K562 (cell line): Measurements from ENCODE around the gene PTPN9. TPM values are rescaled to one million over a fixed set of nuclear protein-coding genes. Genes with fewer than 3 reads are reported as not detected.

ENCODE experiments used
- ARID2 ChIP-seq: fragments of 450-650 bp; IDR thresholded peaks from 2 replicates; pipeline ENCODE4 v1.6.1; 2017; ENCODE audit warnings: antibody characterized with exemption, mild to moderate bottlenecking
- C11orf30 ChIP-seq: fragments of 450-650 bp; IDR thresholded peaks from 2 replicates; pipeline ENCODE4 v1.6.1; 2016; ENCODE audit warnings: low read depth, mild to moderate bottlenecking
- CAMTA2 ChIP-seq: fragments of 250-450 bp; sonication (Bioruptor Pico); conservative IDR thresholded peaks from 2 replicates; pipeline ENCODE4 v1.5.1; 2022
- COPS2 ChIP-seq: fragments of 450-650 bp; conservative IDR thresholded peaks from 2 replicates; pipeline ENCODE4 v1.6.1; 2016; ENCODE audit warnings: mild to moderate bottlenecking, moderate library complexity
- E2F3 ChIP-seq: fragments of 250-450 bp; sonication (Bioruptor Pico); IDR thresholded peaks from 2 replicates; pipeline ENCODE4 v1.4.0; 2020; ENCODE audit warnings: mild to moderate bottlenecking
- ERF ChIP-seq: fragments of 450-650 bp; formaldehyde crosslinking; IDR thresholded peaks from 2 replicates; pipeline ENCODE4 v1.4.0; 2020; ENCODE audit warnings: mild to moderate bottlenecking, mixed read lengths
- GATAD2A ChIP-seq: fragments of 450-650 bp; IDR thresholded peaks from 2 replicates; pipeline ENCODE4 v1.6.1; 2017
- KDM4B ChIP-seq, 2 experiments: fragments of 450-650 bp in 1 of 2; sonication (generic) in 1 of 2; IDR thresholded peaks; 2 replicates each; pipeline ENCODE4 v1.6.1; 2016 to 2017; ENCODE audit warnings: borderline replicate concordance in 2 of 2, antibody characterized with exemption in 1 of 2, low read depth in 1 of 2, mild to moderate bottlenecking in 1 of 2
- KLF13 ChIP-seq: fragments of 450-650 bp; IDR thresholded peaks from 2 replicates; pipeline ENCODE4 v1.6.1; 2016; ENCODE audit warnings: missing genetic modification characterization, low read depth, mild to moderate bottlenecking, missing compliant biosample characterization, moderate library complexity, borderline replicate concordance
- MTA2 ChIP-seq: fragments of 450-650 bp; IDR thresholded peaks from 2 replicates; pipeline ENCODE4 v1.6.1; 2016; ENCODE audit warnings: low read depth
- RBFOX2 ChIP-seq: fragments of 200-400 bp; formaldehyde crosslinking; IDR thresholded peaks from 2 replicates; pipeline ENCODE4 v1.6.1; 2017; ENCODE audit warnings: low read depth, mild to moderate bottlenecking, low read length, moderate library complexity
- SP1 ChIP-seq: sonication (generic); formaldehyde crosslinking; IDR thresholded peaks from 2 replicates; pipeline ENCODE4 v1.8.1; 2022; ENCODE audit warnings: mild to moderate bottlenecking, missing genetic modification reagents
- TGIF2 ChIP-seq: sonication (generic); formaldehyde crosslinking; IDR thresholded peaks from 2 replicates; pipeline ENCODE4 v1.8.1; 2022; ENCODE audit warnings: mild to moderate bottlenecking, missing genetic modification reagents, moderate library complexity
- ZBTB7A ChIP-seq: IDR thresholded peaks from 2 replicates; pipeline ENCODE4 v1.6.1; 2011; ENCODE audit warnings: low read depth, mild to moderate bottlenecking, low read length, moderate library complexity, borderline replicate concordance; ENCODE audit not compliant: control insufficient read depth
- ZFX ChIP-seq: sonication (generic); formaldehyde crosslinking; IDR thresholded peaks from 2 replicates; pipeline ENCODE4 v1.8.0; 2022; ENCODE audit warnings: mild to moderate bottlenecking, missing genetic modification reagents, moderate library complexity
- ZNF121 ChIP-seq: sonication (generic); formaldehyde crosslinking; conservative IDR thresholded peaks from 2 replicates; pipeline ENCODE4 v1.8.0; 2022; ENCODE audit warnings: missing genetic modification reagents
- polyA plus RNA-seq, 8 experiments: library from polyadenylated mRNA; depleted of rRNA in 4 of 8; stranded (reverse) in 5 of 8; unstranded in 3 of 8; fragments of >200 nt; fragmentation: Nextera tagmentation in 2 of 8; fragmentation: Illumina TruSeq in 1 of 8; extraction: Ambion mirVana in 2 of 8; extraction: Trizol in 1 of 8; gene quantifications; 2 replicates each; pipeline versions ENCODE4 v1.2.1 to v1.2.3, GENCODE V29; 2011 to 2014; ENCODE audit warnings: inconsistent platforms in 1 of 8, missing spikeins in 1 of 8
- total RNA-seq, 7 experiments: library from RNA; depleted of rRNA in 6 of 7; stranded (reverse); fragments of >200 nt in 6 of 7; fragmentation: Illumina TruSeq in 2 of 7; extraction: Trizol in 2 of 7; gene quantifications; 2 replicates each; pipeline versions ENCODE4 v1.2.1 to v1.2.3, GENCODE V29; 2011 to 2021; ENCODE audit warnings: low replicate concordance in 1 of 7
- TF ChIP-seq, protein P1 (sequence below), 2 experiments: fragments of 450-650 bp in 1 of 2; sonication (generic) in 1 of 2; formaldehyde crosslinking in 1 of 2; IDR thresholded peaks in 1 of 2; conservative IDR thresholded peaks in 1 of 2; 2 replicates each; pipeline versions ENCODE4 v1.6.1 to v1.8.1; 2016 to 2023; ENCODE audit warnings: mild to moderate bottlenecking in 2 of 2, moderate library complexity in 2 of 2, inconsistent platforms in 1 of 2, missing genetic modification reagents in 1 of 2
- TF ChIP-seq, protein P2 (sequence below): fragments of 450-650 bp; formaldehyde crosslinking; IDR thresholded peaks from 2 replicates; pipeline ENCODE4 v1.4.0; 2022; ENCODE audit warnings: mild to moderate bottlenecking, moderate library complexity
- TF ChIP-seq, protein P3 (sequence below): fragments of 450-650 bp; IDR thresholded peaks from 2 replicates; pipeline ENCODE4 v1.6.1; 2016; ENCODE audit warnings: antibody characterized with exemption
- TF ChIP-seq, protein P4 (sequence below), 2 experiments: IDR thresholded peaks; 2 replicates each; pipeline ENCODE4 v1.6.1; 2012; ENCODE audit warnings: improper control_type of control experiment in 2 of 2, low read depth in 2 of 2, low read length in 2 of 2, borderline replicate concordance in 1 of 2
- TF ChIP-seq, protein P5 (sequence below): fragments of 450-650 bp; IDR thresholded peaks from one replicate; pipeline ENCODE4 v1.6.1; 2018; ENCODE audit warnings: mild to moderate bottlenecking, moderate library complexity; ENCODE audit not compliant: partially characterized antibody

The PTPN9 gene
- total and polyA plus RNA-seq, 9 of the 15 experiments (the other 6 are each of a cell fraction or from before 2014, with no cell fraction given) = 5.0 to 24.0 (median 14.2) TPM

DNA sequence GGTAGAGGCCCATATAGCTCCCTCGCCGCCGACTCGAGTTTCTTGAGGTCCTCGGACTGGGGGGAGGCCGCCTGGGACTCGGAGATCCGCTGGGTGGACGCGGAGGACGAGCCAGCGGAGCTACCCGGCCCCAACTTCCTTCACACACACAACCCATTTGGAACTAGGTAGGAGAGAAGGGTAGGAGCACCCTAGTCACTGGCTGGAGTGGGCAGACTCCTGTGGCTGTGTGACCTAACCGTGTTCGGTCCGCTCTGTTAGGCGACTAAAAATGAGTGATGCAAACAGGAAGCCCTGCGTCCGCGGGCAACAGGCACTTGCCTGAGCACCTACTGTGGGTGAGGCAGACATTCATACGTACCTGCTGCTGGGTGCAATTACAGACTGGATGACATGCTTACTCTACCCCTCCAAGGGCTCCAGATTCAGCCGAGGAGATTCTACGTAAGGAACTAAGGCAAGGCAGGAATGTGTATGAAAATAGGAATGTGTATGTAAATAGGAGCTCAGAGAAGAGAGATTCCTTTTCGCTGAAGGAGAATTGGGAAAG is 123.1 kb downstream of the PTPN9 start (continued):
- TF ChIP-seq, protein P1, sequence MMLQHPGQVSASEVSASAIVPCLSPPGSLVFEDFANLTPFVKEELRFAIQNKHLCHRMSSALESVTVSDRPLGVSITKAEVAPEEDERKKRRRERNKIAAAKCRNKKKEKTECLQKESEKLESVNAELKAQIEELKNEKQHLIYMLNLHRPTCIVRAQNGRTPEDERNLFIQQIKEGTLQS (IDR thresholded peaks at IDR 0.05) = peak; percentile 51
- TF ChIP-seq, protein P1 (CRISPR knock-in tag; conservative IDR thresholded peaks at IDR 0.05) = no peak
- TF ChIP-seq SP1 (peak; percentile 83; the same call in 1 of the 2 replicates), GATAD2A (0 out of 2 replicates have a peak, but pooled peaks have one; percentile 25), RBFOX2 (peak; percentile 66), C11orf30 (no peak), CAMTA2 (CRISPR knock-in tag) (no peak), COPS2 (no peak), ZFX (CRISPR knock-in tag) (no peak; the same call in 1 of the 2 replicates), KDM4B (IDR thresholded peaks at IDR 0.05; ENCODE audit: borderline replicate concordance in 2 of 2, low read depth in 1 of 2) (no peak), ZBTB7A (no peak), KLF13 (no peak), MTA2 (no peak), ERF (0 out of 2 replicates have a peak, but pooled peaks have one; percentile 48), ARID2 (0 out of 2 replicates have a peak, but pooled peaks have one; percentile 13), E2F3 (CRISPR knock-in tag) (no peak), ZNF121 (CRISPR knock-in tag) (peak; percentile 21; the same call in 1 of the 2 replicates), TGIF2 (no peak)
- TF ChIP-seq, protein P2, sequence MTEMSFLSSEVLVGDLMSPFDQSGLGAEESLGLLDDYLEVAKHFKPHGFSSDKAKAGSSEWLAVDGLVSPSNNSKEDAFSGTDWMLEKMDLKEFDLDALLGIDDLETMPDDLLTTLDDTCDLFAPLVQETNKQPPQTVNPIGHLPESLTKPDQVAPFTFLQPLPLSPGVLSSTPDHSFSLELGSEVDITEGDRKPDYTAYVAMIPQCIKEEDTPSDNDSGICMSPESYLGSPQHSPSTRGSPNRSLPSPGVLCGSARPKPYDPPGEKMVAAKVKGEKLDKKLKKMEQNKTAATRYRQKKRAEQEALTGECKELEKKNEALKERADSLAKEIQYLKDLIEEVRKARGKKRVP (CRISPR knock-in tag) = no peak
- TF ChIP-seq, protein P3, sequence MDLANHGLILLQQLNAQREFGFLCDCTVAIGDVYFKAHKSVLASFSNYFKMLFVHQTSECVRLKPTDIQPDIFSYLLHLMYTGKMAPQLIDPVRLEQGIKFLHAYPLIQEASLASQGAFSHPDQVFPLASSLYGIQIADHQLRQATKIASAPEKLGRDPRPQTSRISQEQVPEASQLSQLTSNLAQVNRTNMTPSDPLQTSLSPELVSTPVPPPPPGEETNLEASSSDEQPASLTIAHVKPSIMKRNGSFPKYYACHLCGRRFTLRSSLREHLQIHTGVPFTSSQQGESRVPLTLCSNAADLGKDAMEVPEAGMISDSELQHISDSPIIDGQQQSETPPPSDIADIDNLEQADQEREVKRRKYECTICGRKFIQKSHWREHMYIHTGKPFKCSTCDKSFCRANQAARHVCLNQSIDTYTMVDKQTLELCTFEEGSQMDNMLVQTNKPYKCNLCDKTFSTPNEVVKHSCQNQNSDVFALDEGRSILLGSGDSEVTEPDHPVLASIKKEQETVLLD = 0 out of 2 replicates have a peak, but pooled peaks have one; percentile 34
- TF ChIP-seq, protein P4, sequence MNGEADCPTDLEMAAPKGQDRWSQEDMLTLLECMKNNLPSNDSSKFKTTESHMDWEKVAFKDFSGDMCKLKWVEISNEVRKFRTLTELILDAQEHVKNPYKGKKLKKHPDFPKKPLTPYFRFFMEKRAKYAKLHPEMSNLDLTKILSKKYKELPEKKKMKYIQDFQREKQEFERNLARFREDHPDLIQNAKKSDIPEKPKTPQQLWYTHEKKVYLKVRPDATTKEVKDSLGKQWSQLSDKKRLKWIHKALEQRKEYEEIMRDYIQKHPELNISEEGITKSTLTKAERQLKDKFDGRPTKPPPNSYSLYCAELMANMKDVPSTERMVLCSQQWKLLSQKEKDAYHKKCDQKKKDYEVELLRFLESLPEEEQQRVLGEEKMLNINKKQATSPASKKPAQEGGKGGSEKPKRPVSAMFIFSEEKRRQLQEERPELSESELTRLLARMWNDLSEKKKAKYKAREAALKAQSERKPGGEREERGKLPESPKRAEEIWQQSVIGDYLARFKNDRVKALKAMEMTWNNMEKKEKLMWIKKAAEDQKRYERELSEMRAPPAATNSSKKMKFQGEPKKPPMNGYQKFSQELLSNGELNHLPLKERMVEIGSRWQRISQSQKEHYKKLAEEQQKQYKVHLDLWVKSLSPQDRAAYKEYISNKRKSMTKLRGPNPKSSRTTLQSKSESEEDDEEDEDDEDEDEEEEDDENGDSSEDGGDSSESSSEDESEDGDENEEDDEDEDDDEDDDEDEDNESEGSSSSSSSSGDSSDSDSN (IDR thresholded peaks at IDR 0.05; ENCODE audit: borderline replicate concordance in 1 of 2, low read depth in 2 of 2, low read length in 2 of 2) = 0 out of 4 replicates have a peak, but pooled peaks of 1 of the 2 experiments have one; percentile 15
- TF ChIP-seq, protein P5, sequence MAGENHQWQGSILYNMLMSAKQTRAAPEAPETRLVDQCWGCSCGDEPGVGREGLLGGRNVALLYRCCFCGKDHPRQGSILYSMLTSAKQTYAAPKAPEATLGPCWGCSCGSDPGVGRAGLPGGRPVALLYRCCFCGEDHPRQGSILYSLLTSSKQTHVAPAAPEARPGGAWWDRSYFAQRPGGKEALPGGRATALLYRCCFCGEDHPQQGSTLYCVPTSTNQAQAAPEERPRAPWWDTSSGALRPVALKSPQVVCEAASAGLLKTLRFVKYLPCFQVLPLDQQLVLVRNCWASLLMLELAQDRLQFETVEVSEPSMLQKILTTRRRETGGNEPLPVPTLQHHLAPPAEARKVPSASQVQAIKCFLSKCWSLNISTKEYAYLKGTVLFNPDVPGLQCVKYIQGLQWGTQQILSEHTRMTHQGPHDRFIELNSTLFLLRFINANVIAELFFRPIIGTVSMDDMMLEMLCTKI = no peak
